Caco-2 (cell line): ENCODE measurements around the gene MRPS27. TPM values are rescaled to one million over a fixed set of nuclear protein-coding genes. Genes with fewer than 3 reads are reported as not detected.
"Not testable (repeated sequence)": the region's sequence is repeated elsewhere in the genome, so short reads cannot be mapped to it uniquely, and the experiment has no call there.

Experiments
- BruUV-seq: library from RNA; stranded (reverse); fragments of 400-500 nt; replicated peaks from 2 replicates; lab custom pipeline; 2021; lab: Mats Ljungman, UMichigan
- CTCF ChIA-PET: fragments of 300-600 bp; sonication (Branson Sonifier 250); formaldehyde crosslinking; loops from one replicate; lab custom pipeline; 2022; ENCODE audit warnings: antibody characterized with exemption; lab: Charles Lee
- POLR2A ChIA-PET: fragments of 300-600 bp; sonication (Branson Sonifier 250); formaldehyde crosslinking; loops from one replicate; lab custom pipeline; 2022; ENCODE audit warnings: antibody characterized with exemption; lab: Charles Lee
- DNase-seq, 2 experiments: peaks; one replicate each; pipeline versions ENCODE4 v3.0.0 to v3.0.0-alpha.2; 2020 to 2022
- H3K27me3 ChIP-seq: replicated peaks from 2 replicates; pipeline ENCODE4 v1.6.0; 2011; ENCODE audit warnings: low read length; ENCODE audit not compliant: control insufficient read depth, insufficient read depth
- H3K36me3 ChIP-seq: 2 replicates; pipeline ENCODE4 v1.5.1; 2011; ENCODE audit warnings: low read length; ENCODE audit not compliant: control insufficient read depth, insufficient read depth
- H3K4me1 ChIP-seq: fragments of 250-450 bp; sonication (Bioruptor Pico); 2 replicates; pipeline ENCODE4 v1.5.1; 2020; ENCODE audit warnings: mild to moderate bottlenecking
- H3K4me3 ChIP-seq: 2 replicates; pipeline ENCODE4 v1.5.1; 2011; ENCODE audit warnings: low read depth, mild to moderate bottlenecking, control low read depth, low read length
- H3K9me3 ChIP-seq: fragments of 250-450 bp; sonication (Bioruptor Pico); 2 replicates; pipeline ENCODE4 v1.5.1; 2020; ENCODE audit warnings: mild to moderate bottlenecking, moderate library complexity
- H3K27ac Mint-ChIP-seq: one replicate; pipeline ENCODE4 v1.8.0; 2022; ENCODE audit warnings: mixed read lengths; ENCODE audit not compliant: unreplicated experiment
- H3K27me3 Mint-ChIP-seq: one replicate; pipeline ENCODE4 v1.8.0; 2022; ENCODE audit warnings: mixed read lengths; ENCODE audit not compliant: insufficient read depth, unreplicated experiment
- H3K36me3 Mint-ChIP-seq: one replicate; pipeline ENCODE4 v1.8.0; 2022; ENCODE audit warnings: mild to moderate bottlenecking, mixed read lengths; ENCODE audit not compliant: insufficient read depth, unreplicated experiment
- H3K4me1 Mint-ChIP-seq: one replicate; pipeline ENCODE4 v1.8.0; 2022; ENCODE audit warnings: low read depth, mixed read lengths; ENCODE audit not compliant: unreplicated experiment
- H3K4me3 Mint-ChIP-seq: one replicate; pipeline ENCODE4 v1.8.0; 2022; ENCODE audit warnings: mild to moderate bottlenecking, moderate library complexity, mixed read lengths; ENCODE audit not compliant: unreplicated experiment
- H3K9me3 Mint-ChIP-seq: one replicate; pipeline ENCODE4 v1.8.0; 2022; ENCODE audit warnings: mixed read lengths; ENCODE audit not compliant: unreplicated experiment
- CTCF ChIP-seq, 2 experiments: fragments of 200-600 bp in 1 of 2; IDR thresholded peaks; 1 replicate in 1 of 2; 2 replicates in 1 of 2; pipeline versions ENCODE4 v1.5.1 to v1.8.0; 2011 to 2022; ENCODE audit warnings: antibody characterized with exemption in 1 of 2, control low read depth in 1 of 2, inconsistent platforms in 1 of 2, low read depth in 1 of 2, low read length in 1 of 2, mild to moderate bottlenecking in 1 of 2, moderate library complexity in 1 of 2; ENCODE audit not compliant: insufficient read depth in 1 of 2, severe bottlenecking in 1 of 2, unreplicated experiment in 1 of 2
- intact Hi-C: fragments of 100-400 bp; cut with micrococcal nuclease; formaldehyde crosslinking; loops from one replicate; pipeline ENCODE4 v1.10.0; 2022; ENCODE audit not compliant: unreplicated experiment
- total RNA-seq: library from RNA; stranded (reverse); gene quantifications from 2 replicates; pipeline ENCODE4 v1.2.3, GENCODE V29; 2022

The MRPS27 gene
- total RNA-seq, 1 experiment from 2014 or later: 71.1 TPM

DNA sequence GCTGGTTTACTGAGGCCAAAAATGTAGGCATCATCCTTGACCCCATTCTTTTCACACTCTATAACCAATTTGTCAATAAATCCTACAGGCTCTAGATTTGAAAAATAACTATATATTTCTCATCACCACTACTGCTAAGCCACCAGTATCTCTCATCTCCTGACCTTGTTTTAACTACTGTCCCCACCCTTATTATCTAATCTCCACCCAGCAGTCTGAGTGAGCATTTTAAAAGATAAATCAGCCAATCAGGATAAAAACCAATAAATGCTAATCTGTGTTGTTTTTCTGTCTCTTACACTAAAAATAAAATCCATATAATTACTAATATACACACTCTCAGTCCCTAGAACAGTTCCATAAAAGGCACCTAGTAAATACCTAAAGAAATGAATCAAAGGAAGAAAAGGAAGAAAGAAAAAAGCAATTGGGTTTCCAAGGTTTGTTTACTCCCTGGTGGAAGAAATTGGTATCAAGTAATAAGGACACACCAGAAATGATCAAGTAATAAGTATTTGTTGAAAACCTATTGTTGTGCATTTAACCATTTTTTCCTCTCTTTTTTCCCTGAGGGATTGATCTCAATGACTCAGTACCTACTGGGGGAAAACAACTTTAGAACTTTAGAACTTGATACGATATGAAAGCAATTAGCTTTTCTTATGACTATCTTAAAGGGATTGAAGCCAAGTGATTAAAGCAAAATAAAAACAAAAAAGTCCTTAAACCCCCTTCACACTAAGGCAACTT lies 19.3 kb downstream of the MRPS27 start:
- peaks cover 25% of the 10 kb centered on the region for H3K36me3 Mint-ChIP-seq
- no peak overlapping the region for H3K27ac Mint-ChIP-seq
- H3K4me1 ChIP-seq: peaks cover 23% of the 10 kb centered on the region
- no peaks in the 10 kb centered on the region for H3K9me3 ChIP-seq
- POLR2A ChIA-PET: no interaction called here
- intact Hi-C loops: no loop called here
- H3K27me3 Mint-ChIP-seq: no peaks in the 10 kb centered on the region
- no peaks in the 10 kb centered on the region for H3K36me3 ChIP-seq
- no peak for DNase-seq
- CTCF ChIA-PET: no interaction called here
- BruUV-seq: no TSS peak
- H3K4me3 ChIP-seq: no peak overlapping the region
- no peaks in the 10 kb centered on the region for H3K27me3 ChIP-seq
- no peaks in the 10 kb centered on the region for H3K9me3 Mint-ChIP-seq
- peaks cover 30% of the 10 kb centered on the region for H3K4me1 Mint-ChIP-seq
- no peak for TF ChIP-seq CTCF (IDR thresholded peaks at IDR 0.05; ENCODE audit: insufficient read depth in 1 of 2, low read depth in 1 of 2, low read length in 1 of 2, severe bottlenecking in 1 of 2, unreplicated experiment in 1 of 2)
- H3K4me3 Mint-ChIP-seq: no peak overlapping the region

DNA sequence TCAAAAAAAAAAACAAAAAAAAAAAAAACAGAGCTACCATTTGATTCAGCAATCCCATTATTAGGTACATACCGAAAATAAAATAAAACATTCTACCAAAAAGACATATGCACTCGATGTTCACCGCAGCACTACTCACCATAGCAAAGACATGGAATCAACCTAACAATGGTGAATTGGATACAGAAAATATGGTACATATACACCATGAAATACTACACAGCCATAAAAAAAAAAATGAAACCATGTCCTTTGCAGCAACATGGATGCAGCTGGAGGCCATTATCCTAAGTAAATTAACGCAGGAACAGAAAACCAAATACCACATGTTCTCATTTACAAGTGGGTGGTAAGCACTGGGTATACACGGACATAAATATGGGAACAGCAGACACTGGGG lies 21.3 kb downstream of the MRPS27 start:
- Histone ChIP-seq H3K4me1 (peaks cover 17% of the 10 kb centered on the region), H3K27me3 (no peaks in the 10 kb centered on the region), H3K4me3 (no peak overlapping the region), H3K9me3 (no peaks in the 10 kb centered on the region), H3K36me3 (no peaks in the 10 kb centered on the region)
- Mint-ChIP-seq H3K36me3 (peaks cover 29% of the 10 kb centered on the region), H3K27me3 (no peaks in the 10 kb centered on the region), H3K4me3 (no peak overlapping the region), H3K9me3 (no peaks in the 10 kb centered on the region), H3K4me1 (peaks cover 29% of the 10 kb centered on the region), H3K27ac (no peak overlapping the region)
- TF ChIP-seq CTCF (IDR thresholded peaks at IDR 0.05; ENCODE audit: insufficient read depth in 1 of 2, low read depth in 1 of 2, low read length in 1 of 2, severe bottlenecking in 1 of 2, unreplicated experiment in 1 of 2): no peak
- DNase-seq: no peak
- CTCF ChIA-PET: interaction anchor here (0.5 kb wide), 1 partner anchor 454 kb away, joined by 4 read pairs; no protein-coding TSS in a partner anchor
- BruUV-seq: no TSS peak
- POLR2A ChIA-PET: no interaction called here
- intact Hi-C loops: no loop called here

GRCh38 chr5:72298136-72298535 lies 21.9 kb downstream of the MRPS27 start:
- BruUV-seq, CTCF ChIA-PET, intact Hi-C loops, POLR2A ChIA-PET, DNase-seq, H3K36me3 ChIP-seq, H3K27me3 ChIP-seq, H3K4me3 ChIP-seq, H3K9me3 ChIP-seq, H3K4me3 Mint-ChIP-seq, H3K27ac Mint-ChIP-seq, H3K9me3 Mint-ChIP-seq, H3K27me3 Mint-ChIP-seq: not testable (repeated sequence)
- Mint-ChIP-seq H3K36me3 (peaks cover 29% of the 10 kb centered on the region), H3K4me1 (peaks cover 25% of the 10 kb centered on the region)
- H3K4me1 ChIP-seq: peaks cover 15% of the 10 kb centered on the region
